HCT116 (cell line): ENCODE results near the gene FEV. TPM values are rescaled to one million over a fixed set of nuclear protein-coding genes. Genes with fewer than 3 reads are reported as not detected.

Source experiments
- ATAC-seq: fragments of 200-7000 bp; cut with Tn5 transposase; 2 replicates; pipeline ENCODE4 v1.9.1; 2020; ENCODE audit warnings: mild to moderate bottlenecking, moderate library complexity
- BruUV-seq: library from RNA; stranded (reverse); fragments of 400-500 nt; replicated peaks from 2 replicates; lab custom pipeline; 2021; lab: Mats Ljungman, UMichigan
- CTCF ChIA-PET: fragments of 300-600 bp; sonication (Branson Sonifier 250); formaldehyde crosslinking; loops from one replicate; lab custom pipeline; 2021; ENCODE audit warnings: antibody characterized with exemption; lab: Charles Lee
- POLR2A ChIA-PET: fragments of 300-600, 350-600 bp; sonication (Branson Sonifier 250); formaldehyde crosslinking; loops from one replicate; lab custom pipeline; 2021; ENCODE audit warnings: antibody characterized with exemption; lab: Charles Lee
- RAD21 ChIA-PET, 2 experiments: fragments of 300-600 bp; sonication (Branson Sonifier 250); formaldehyde crosslinking; loops; one replicate each; lab custom pipeline; 2023; ENCODE audit warnings: low total read pairs in 2 of 2; ENCODE audit not compliant: uncharacterized antibody in 2 of 2, unreplicated experiment in 2 of 2, low non-redundant PET in 1 of 2; lab: Charles Lee
- DNase-seq: peaks from one replicate; pipeline ENCODE4 v3.0.0-alpha.2; 2010; ENCODE audit warnings: low read depth, low spot score
- H2AFZ ChIP-seq: fragments of 200-600 bp; shearing (Covaris generic), sonication (generic); 2 replicates; pipeline ENCODE4 v1.6.1; 2017; ENCODE audit warnings: low read depth, mixed run types, mixed read lengths, antibody characterized with exemption, low read length; ENCODE audit not compliant: poor library complexity, severe bottlenecking
- H3K27ac ChIP-seq: 2 replicates; pipeline ENCODE4 v1.5.1; 2012; ENCODE audit warnings: low read depth, low read length
- H3K27me3 ChIP-seq: fragments of 200-600 bp; sonication (generic); 2 replicates; pipeline ENCODE4 v1.6.1; 2016; ENCODE audit warnings: mixed run types, low read length, mixed read lengths; ENCODE audit not compliant: insufficient read depth
- H3K36me3 ChIP-seq, 2 experiments: fragments of 200-500 bp in 1 of 2; fragments of 200-600 bp in 1 of 2; sonication (Bioruptor generic) in 1 of 2; sonication (generic) in 1 of 2; 2 replicates each; pipeline versions ENCODE4 v1.5.1 to v1.6.1; 2014 to 2016; ENCODE audit warnings: low read length in 2 of 2, inconsistent platforms in 1 of 2, mixed read lengths in 1 of 2, mixed run types in 1 of 2; ENCODE audit not compliant: insufficient read depth in 2 of 2, control insufficient read depth in 1 of 2
- H3K4me1 ChIP-seq, 2 experiments: fragments of 200-600 bp in 1 of 2; sonication (generic) in 1 of 2; 2 replicates each; pipeline versions ENCODE4 v1.5.1 to v1.6.1; 2012 to 2017; ENCODE audit warnings: low read length in 2 of 2, inconsistent platforms in 1 of 2, mild to moderate bottlenecking in 1 of 2, mixed read lengths in 1 of 2, mixed run types in 1 of 2, moderate library complexity in 1 of 2; ENCODE audit not compliant: insufficient read depth in 2 of 2, control insufficient read depth in 1 of 2
- H3K4me2 ChIP-seq: fragments of 200-600 bp; sonication (generic); 2 replicates; pipeline ENCODE4 v1.6.1; 2017; ENCODE audit warnings: mixed run types, low read length, mixed read lengths
- H3K4me3 ChIP-seq, 2 experiments: fragments of 200-600 bp in 1 of 2; sonication (generic) in 1 of 2; replicated peaks in 1 of 2; 2 replicates each; pipeline ENCODE4 v1.5.1; 2011 to 2016; ENCODE audit warnings: low read length in 2 of 2, control low read depth in 1 of 2, low read depth in 1 of 2, mild to moderate bottlenecking in 1 of 2, mixed read lengths in 1 of 2, mixed run types in 1 of 2
- H3K79me2 ChIP-seq: fragments of 200-600 bp; sonication (generic); 2 replicates; pipeline ENCODE4 v1.6.1; 2017; ENCODE audit warnings: mild to moderate bottlenecking, mixed run types, low read length, moderate library complexity, mixed read lengths; ENCODE audit not compliant: insufficient read depth
- H3K9ac ChIP-seq: fragments of 200-600 bp; sonication (generic); 2 replicates; pipeline ENCODE4 v1.6.1; 2016; ENCODE audit warnings: low read length, mixed read lengths
- H3K9me2 ChIP-seq: fragments of 200-600 bp; sonication (generic), shearing (Covaris generic); 2 replicates; pipeline ENCODE4 v1.6.1; 2017; ENCODE audit warnings: mixed run types, mild to moderate bottlenecking, moderate library complexity; ENCODE audit not compliant: insufficient read depth
- H3K9me3 ChIP-seq, 2 experiments: fragments of 200-500 bp in 1 of 2; fragments of 200-600 bp in 1 of 2; sonication (Bioruptor generic) in 1 of 2; sonication (generic) in 1 of 2; 2 replicates each; pipeline ENCODE4 v1.6.1; 2014 to 2017; ENCODE audit warnings: low read length in 2 of 2, mixed read lengths in 2 of 2, inconsistent platforms in 1 of 2, low read depth in 1 of 2, mild to moderate bottlenecking in 1 of 2, mixed run types in 1 of 2, moderate library complexity in 1 of 2; ENCODE audit not compliant: control insufficient read depth in 1 of 2, insufficient read depth in 1 of 2
- H4K20me1 ChIP-seq: fragments of 200-600 bp; sonication (generic), shearing (Covaris generic); 2 replicates; pipeline ENCODE4 v1.6.1; 2017; ENCODE audit warnings: mixed run types, mild to moderate bottlenecking, moderate library complexity; ENCODE audit not compliant: insufficient read depth
- POLR2A ChIP-seq: IDR thresholded peaks from 2 replicates; pipeline ENCODE4 v1.7.0; 2011; ENCODE audit warnings: borderline replicate concordance; ENCODE audit not compliant: insufficient read depth, insufficient read length; ENCODE audit errors: extremely low read depth
- SIN3A ChIP-seq: IDR thresholded peaks from 2 replicates; pipeline ENCODE4 v1.6.1; 2012; ENCODE audit warnings: low read depth
- TCF7L2 ChIP-seq: IDR thresholded peaks from 2 replicates; pipeline ENCODE4 v1.7.0; 2011; ENCODE audit warnings: borderline replicate concordance, inconsistent platforms; ENCODE audit not compliant: insufficient read depth, insufficient read length; ENCODE audit errors: extremely low read depth
- ZBTB33 ChIP-seq: IDR thresholded peaks from 2 replicates; pipeline ENCODE4 v1.6.1; 2011; ENCODE audit warnings: mild to moderate bottlenecking, low read length, moderate library complexity; ENCODE audit not compliant: insufficient replicate concordance; ENCODE audit errors: extremely low read depth
- ZNF274 ChIP-seq: fragments of 200-500 bp; sonication (Bioruptor generic); IDR thresholded peaks from 2 replicates; pipeline ENCODE4 v1.6.1; 2014; ENCODE audit warnings: mild to moderate bottlenecking, low read depth, low read length, inconsistent platforms
- intact Hi-C: fragments of 100-400 bp; cut with micrococcal nuclease; formaldehyde crosslinking; loops from 2 replicates; pipeline ENCODE4 v1.10.0; 2022
- total RNA-seq: library from RNA; stranded (reverse); gene quantifications from one replicate; pipeline ENCODE4 v1.2.1, GENCODE V29; 2021; ENCODE audit not compliant: unreplicated experiment

Gene FEV
- total RNA-seq, 1 experiment from 2014 or later: not detected

- Histone ChIP-seq H3K27ac (no peak overlapping the region; the same call in 1 of the 2 replicates), H3K9me3 (no peaks in the 10 kb centered on the region), H3K9me2 (no peaks in the 10 kb centered on the region), H3K4me2 (peak overlapping the region; percentile 91), H3K79me2 (no peaks in the 10 kb centered on the region), H2AFZ (no peak overlapping the region), H3K4me3 (peak overlapping the region; percentile 51 to 60)
- no peak for DNase-seq
- BruUV-seq: no TSS peak
- TF ChIP-seq ZNF274 (no peak), SIN3A (no peak), ZBTB33 (no peak), POLR2A (no peak), TCF7L2 (peak; percentile 3)
- TF ChIP-seq, all 23 proteins: peak for 1
- RAD21 ChIA-PET: no interaction called here
- intact Hi-C loops: no loop called here
- ATAC-seq: no peak
- H3K4me1 ChIP-seq: peaks cover 0 to 31% of the 10 kb centered on the region in 2 experiments; a peak in 2 of 4 replicates
- H4K20me1 ChIP-seq: no peaks in the 10 kb centered on the region
- POLR2A ChIA-PET: no interaction called here
- H3K9ac ChIP-seq: 0 out of 2 replicates have a peak overlapping the region, but pooled peaks have one; percentile 27
- no peaks in the 10 kb centered on the region for H3K36me3 ChIP-seq
- CTCF ChIA-PET: interaction anchor here (1.0 to 1.2 kb wide), 4 partner anchors 20 to 83 kb away, joined by 4 to 7 read pairs (median 6); no protein-coding TSS in a partner anchor
- H3K27me3 ChIP-seq: peaks cover 10% of the 10 kb centered on the region; the same call in 1 of the 2 replicates
Observed at GRCh38 chr2:218959761-218960308, 25.1 kb downstream of the FEV start.
